ENCODE data around the gene TMEM101.

DNA sequence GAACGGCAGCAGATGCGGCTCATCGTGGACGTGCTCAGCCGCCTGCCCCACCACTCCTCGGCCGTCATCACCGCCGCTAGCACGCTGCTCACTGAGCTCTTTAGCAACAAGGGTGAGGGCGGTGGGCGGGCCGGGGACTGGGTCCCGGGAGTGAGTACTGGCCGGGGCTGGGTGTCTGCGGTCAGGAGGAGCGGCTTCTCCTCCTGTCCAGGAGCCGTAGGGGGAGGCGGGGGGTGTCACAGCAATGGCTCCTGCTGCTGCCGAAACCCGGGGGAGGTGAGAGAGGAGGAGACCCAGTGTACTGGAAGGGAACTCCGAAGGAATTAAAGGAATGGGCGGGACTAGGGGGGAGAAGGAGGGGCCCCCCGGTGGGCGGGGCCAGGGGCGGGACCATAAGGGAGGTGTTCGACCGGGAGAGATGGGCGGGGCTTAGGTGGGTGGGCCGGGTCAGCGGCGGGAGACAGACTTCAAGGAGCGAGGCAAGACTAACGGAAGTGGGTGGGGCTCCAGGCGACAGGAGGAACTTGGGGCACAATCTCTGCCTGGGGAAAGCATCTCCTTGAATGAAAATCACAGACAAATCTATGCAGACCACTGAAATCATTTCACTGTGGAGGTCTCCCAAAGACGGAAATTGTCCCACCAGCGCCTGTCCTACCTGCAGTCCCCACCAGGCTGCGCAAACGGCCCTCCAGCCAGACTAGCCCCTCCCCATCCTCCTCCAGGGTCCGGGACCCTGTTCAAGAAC lies 8.0 kb downstream of the TMEM101 start:
- TF ChIP-seq ZNF311 (tag by site-specific recombination; IDR thresholded peaks at IDR 0.05; ENCODE audit: borderline replicate concordance) (no peak), GLI4 (tag by site-specific recombination; IDR thresholded peaks at IDR 0.05) (no peak), ZBTB48 (tag by site-specific recombination; IDR thresholded peaks at IDR 0.05) (no peak), ZNF792 (tag by site-specific recombination; IDR thresholded peaks at IDR 0.05) (no peak), ZNF350 (tag by site-specific recombination; IDR thresholded peaks at IDR 0.05) (no peak), ZNF623 (tag by site-specific recombination; IDR thresholded peaks at IDR 0.05) (no peak), ZNF211 (tag by site-specific recombination; IDR thresholded peaks at IDR 0.05; ENCODE audit: low read depth) (no peak), ZNF248 (tag by site-specific recombination; IDR thresholded peaks at IDR 0.05) (no peak)
- TF ChIP-seq, protein P1, sequence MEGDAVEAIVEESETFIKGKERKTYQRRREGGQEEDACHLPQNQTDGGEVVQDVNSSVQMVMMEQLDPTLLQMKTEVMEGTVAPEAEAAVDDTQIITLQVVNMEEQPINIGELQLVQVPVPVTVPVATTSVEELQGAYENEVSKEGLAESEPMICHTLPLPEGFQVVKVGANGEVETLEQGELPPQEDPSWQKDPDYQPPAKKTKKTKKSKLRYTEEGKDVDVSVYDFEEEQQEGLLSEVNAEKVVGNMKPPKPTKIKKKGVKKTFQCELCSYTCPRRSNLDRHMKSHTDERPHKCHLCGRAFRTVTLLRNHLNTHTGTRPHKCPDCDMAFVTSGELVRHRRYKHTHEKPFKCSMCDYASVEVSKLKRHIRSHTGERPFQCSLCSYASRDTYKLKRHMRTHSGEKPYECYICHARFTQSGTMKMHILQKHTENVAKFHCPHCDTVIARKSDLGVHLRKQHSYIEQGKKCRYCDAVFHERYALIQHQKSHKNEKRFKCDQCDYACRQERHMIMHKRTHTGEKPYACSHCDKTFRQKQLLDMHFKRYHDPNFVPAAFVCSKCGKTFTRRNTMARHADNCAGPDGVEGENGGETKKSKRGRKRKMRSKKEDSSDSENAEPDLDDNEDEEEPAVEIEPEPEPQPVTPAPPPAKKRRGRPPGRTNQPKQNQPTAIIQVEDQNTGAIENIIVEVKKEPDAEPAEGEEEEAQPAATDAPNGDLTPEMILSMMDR (tag by site-specific recombination; IDR thresholded peaks at IDR 0.05): peak; percentile 61
- TF ChIP-seq, protein P2, sequence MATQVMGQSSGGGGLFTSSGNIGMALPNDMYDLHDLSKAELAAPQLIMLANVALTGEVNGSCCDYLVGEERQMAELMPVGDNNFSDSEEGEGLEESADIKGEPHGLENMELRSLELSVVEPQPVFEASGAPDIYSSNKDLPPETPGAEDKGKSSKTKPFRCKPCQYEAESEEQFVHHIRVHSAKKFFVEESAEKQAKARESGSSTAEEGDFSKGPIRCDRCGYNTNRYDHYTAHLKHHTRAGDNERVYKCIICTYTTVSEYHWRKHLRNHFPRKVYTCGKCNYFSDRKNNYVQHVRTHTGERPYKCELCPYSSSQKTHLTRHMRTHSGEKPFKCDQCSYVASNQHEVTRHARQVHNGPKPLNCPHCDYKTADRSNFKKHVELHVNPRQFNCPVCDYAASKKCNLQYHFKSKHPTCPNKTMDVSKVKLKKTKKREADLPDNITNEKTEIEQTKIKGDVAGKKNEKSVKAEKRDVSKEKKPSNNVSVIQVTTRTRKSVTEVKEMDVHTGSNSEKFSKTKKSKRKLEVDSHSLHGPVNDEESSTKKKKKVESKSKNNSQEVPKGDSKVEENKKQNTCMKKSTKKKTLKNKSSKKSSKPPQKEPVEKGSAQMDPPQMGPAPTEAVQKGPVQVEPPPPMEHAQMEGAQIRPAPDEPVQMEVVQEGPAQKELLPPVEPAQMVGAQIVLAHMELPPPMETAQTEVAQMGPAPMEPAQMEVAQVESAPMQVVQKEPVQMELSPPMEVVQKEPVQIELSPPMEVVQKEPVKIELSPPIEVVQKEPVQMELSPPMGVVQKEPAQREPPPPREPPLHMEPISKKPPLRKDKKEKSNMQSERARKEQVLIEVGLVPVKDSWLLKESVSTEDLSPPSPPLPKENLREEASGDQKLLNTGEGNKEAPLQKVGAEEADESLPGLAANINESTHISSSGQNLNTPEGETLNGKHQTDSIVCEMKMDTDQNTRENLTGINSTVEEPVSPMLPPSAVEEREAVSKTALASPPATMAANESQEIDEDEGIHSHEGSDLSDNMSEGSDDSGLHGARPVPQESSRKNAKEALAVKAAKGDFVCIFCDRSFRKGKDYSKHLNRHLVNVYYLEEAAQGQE (tag by site-specific recombination; IDR thresholded peaks at IDR 0.05): no peak
- TF ChIP-seq, protein P3, sequence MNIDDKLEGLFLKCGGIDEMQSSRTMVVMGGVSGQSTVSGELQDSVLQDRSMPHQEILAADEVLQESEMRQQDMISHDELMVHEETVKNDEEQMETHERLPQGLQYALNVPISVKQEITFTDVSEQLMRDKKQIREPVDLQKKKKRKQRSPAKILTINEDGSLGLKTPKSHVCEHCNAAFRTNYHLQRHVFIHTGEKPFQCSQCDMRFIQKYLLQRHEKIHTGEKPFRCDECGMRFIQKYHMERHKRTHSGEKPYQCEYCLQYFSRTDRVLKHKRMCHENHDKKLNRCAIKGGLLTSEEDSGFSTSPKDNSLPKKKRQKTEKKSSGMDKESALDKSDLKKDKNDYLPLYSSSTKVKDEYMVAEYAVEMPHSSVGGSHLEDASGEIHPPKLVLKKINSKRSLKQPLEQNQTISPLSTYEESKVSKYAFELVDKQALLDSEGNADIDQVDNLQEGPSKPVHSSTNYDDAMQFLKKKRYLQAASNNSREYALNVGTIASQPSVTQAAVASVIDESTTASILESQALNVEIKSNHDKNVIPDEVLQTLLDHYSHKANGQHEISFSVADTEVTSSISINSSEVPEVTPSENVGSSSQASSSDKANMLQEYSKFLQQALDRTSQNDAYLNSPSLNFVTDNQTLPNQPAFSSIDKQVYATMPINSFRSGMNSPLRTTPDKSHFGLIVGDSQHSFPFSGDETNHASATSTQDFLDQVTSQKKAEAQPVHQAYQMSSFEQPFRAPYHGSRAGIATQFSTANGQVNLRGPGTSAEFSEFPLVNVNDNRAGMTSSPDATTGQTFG (tag by site-specific recombination; IDR thresholded peaks at IDR 0.05; ENCODE audit: borderline replicate concordance): no peak
- TF ChIP-seq, protein P4, sequence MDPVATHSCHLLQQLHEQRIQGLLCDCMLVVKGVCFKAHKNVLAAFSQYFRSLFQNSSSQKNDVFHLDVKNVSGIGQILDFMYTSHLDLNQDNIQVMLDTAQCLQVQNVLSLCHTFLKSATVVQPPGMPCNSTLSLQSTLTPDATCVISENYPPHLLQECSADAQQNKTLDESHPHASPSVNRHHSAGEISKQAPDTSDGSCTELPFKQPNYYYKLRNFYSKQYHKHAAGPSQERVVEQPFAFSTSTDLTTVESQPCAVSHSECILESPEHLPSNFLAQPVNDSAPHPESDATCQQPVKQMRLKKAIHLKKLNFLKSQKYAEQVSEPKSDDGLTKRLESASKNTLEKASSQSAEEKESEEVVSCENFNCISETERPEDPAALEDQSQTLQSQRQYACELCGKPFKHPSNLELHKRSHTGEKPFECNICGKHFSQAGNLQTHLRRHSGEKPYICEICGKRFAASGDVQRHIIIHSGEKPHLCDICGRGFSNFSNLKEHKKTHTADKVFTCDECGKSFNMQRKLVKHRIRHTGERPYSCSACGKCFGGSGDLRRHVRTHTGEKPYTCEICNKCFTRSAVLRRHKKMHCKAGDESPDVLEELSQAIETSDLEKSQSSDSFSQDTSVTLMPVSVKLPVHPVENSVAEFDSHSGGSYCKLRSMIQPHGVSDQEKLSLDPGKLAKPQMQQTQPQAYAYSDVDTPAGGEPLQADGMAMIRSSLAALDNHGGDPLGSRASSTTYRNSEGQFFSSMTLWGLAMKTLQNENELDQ (tag by site-specific recombination; IDR thresholded peaks at IDR 0.05; ENCODE audit: low read depth): no peak
- TF ChIP-seq, protein P5, sequence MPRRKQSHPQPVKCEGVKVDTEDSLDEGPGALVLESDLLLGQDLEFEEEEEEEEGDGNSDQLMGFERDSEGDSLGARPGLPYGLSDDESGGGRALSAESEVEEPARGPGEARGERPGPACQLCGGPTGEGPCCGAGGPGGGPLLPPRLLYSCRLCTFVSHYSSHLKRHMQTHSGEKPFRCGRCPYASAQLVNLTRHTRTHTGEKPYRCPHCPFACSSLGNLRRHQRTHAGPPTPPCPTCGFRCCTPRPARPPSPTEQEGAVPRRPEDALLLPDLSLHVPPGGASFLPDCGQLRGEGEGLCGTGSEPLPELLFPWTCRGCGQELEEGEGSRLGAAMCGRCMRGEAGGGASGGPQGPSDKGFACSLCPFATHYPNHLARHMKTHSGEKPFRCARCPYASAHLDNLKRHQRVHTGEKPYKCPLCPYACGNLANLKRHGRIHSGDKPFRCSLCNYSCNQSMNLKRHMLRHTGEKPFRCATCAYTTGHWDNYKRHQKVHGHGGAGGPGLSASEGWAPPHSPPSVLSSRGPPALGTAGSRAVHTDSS (tag by site-specific recombination; IDR thresholded peaks at IDR 0.05): no peak
- TF ChIP-seq, protein P6, sequence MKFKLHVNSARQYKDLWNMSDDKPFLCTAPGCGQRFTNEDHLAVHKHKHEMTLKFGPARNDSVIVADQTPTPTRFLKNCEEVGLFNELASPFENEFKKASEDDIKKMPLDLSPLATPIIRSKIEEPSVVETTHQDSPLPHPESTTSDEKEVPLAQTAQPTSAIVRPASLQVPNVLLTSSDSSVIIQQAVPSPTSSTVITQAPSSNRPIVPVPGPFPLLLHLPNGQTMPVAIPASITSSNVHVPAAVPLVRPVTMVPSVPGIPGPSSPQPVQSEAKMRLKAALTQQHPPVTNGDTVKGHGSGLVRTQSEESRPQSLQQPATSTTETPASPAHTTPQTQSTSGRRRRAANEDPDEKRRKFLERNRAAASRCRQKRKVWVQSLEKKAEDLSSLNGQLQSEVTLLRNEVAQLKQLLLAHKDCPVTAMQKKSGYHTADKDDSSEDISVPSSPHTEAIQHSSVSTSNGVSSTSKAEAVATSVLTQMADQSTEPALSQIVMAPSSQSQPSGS (tag by site-specific recombination; IDR thresholded peaks at IDR 0.05; ENCODE audit: low read depth): no peak
